ENCODE results near the gene PLD6.

The PLD6 gene

DNA sequence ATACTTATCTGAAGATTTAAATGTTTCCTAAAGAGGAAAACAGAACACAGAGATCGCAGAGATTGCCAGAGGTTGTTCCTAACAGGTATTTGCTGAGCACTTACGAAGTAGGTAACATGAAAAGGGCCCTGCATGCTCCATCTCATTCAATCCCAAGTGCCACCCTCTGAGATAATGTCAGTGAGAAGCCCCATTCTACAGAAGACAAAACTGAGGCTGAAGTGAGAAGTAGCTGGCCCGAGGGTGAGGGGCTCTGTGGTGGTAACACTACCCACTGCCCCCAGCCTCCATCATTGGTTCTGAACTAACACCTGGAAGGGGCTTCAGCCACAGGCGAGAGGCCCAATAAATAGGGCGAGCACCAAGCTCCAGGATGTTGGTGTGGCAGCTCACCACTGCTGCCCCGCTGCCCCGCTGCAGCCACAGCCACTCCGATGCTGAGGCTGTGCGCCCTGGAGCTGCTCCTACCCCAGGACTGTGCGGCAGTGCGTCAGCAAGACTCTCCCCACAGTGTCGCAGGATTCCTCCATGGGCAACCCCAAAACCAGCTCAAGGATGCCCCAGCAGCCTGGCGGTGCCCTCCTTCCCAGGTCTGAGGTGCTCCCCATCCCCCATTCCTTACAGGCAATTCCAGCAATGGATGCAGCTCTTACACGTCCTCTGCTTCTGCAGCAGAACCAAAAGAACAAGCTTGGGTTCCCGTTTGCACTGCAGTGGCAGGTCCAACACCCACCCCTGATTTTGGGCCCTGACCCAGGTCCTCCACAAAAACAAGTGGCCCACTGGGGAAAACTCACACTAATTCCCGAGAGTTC lies 20.5 kb upstream of the PLD6 start:
- DNase-seq, result no peak

DNA sequence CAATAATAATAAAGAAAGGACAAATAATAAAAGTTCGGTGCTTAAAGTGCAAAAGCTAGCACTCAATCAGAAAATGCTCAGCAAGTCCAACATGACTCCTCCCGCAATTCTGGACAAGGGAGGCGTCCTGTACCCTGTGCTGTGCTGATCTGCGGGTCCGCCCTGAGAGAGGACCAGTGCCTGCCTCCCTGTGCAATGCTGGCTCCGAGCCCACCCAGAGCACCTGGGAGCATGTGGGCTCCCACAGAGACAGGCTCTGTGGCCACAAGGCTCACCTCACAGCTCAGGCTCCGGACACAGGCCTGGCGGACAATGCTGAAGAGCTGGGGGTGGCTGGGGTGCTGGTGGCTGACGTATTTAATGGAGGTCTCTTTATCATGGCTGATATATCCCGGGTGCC lies 19.8 kb upstream of the PLD6 start:
- no peak for DNase-seq

DNA sequence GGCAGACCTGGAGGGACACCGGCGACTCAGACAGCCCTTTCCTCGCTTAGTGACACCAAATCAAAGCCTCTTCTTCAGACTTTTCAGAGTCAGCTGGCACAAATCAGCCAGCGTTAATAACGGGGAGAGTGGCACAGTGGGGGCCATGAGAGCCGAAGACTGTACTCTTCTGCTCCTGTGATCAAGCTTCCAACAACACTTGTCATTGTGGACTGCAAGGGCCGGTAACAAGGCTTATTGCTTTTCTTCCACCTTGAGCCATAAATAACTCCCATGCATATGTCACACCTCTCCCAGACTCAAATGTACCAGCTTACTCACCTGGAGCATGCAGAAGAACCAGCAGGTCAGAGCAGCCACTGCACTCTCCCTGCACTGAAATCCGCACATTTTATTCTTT lies 18.0 kb upstream of the PLD6 start:
- DNase-seq, result no peak

DNA sequence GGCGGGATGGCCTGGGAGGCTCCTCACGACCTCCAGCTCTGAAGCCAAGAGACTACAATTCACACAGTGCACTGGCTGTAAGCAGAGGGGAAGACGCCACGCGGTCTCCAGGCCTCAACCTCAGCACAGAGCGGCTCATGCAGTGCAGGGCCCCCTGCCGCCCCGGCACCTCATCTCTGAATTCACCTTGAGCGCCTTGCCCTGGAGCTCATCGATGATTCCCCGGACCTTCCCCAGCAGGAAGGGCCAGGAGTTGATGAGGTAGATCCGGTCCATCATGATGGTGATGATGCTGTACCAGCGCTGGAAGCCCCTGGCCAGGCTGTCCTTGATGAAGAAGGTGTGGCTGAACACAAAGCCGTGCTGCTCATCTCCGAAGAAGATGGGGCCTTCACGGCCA lies 17.6 kb upstream of the PLD6 start:
- DNase-seq, result no peak

DNA sequence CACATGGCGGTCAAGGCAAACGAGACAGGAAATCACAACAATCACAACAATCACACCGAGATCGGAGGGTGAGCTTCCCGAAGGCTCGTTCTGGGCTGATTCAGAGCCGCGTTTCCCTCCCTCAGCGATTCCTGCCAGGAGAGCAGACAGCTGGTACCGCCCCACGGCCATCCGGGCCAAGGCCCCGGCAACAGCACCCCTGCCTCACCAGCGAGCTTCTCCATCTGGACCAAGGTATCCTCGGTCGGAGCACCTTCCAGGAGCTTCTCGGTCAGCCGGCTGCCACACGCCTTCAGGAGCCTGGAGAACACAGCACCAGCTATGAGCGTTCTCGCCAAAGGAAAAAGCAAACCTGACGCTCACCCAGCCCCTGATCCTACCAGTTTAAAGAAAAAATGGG lies 15.2 kb upstream of the PLD6 start:
- no peak for DNase-seq

DNA sequence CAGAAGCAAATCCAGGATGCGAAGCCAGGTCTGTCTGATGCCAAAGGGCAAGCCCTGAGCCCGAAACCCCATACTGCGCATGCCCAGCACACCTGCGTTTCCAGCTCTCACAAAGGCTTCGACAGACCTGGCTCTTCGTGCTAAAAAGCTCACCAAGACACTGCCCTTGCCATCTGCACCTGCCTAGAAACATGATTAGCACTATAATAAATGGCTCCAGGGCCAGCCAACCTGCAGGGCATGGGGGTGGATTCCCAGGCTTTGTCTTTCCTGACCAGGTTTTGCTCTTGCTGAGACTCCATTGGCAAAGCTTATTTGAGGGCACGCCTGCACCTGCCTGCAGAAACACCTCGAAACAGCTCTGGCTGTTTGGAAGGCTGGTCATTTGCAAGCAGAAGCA lies 14.4 kb upstream of the PLD6 start:
- DNase-seq, result no peak

DNA sequence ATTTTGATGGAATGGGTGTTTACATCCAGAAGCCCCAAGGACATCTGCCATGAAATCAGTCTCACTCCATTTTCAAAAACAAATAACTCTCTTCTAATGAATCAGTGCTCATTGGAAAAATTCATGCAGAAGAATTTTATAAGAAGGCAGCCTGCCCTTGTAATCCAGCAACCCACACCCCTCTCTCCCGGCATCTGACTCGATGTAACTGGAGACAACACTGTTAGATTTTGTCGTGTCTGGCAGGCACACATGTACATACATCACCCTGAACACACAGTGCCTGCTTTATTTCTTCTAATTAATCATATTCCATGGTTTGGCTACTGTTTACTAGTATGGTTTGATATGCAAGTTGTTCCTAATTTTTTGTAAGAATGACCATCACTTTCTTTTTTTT lies 11.9 kb upstream of the PLD6 start:
- DNase-seq, result no peak

DNA sequence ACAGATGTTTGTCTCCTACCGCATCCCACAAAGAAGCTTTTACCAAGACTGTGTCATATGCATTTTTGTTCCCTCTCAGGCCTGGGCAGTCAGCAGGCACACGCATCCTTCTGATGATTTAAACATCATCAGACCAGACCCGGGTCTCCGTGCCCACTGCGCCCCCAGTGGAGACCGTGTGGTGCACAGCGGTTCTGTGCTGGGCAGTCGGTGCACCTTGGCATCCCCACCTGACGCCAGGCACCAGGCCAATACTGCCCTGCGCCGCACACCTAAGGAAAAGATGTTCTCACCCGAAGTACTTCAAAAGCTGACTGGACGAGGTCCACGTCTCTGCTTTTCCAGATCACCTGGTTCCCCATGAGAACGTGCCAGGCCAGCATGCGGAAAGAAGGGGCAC lies 10.6 kb upstream of the PLD6 start:
- no peak for DNase-seq

DNA sequence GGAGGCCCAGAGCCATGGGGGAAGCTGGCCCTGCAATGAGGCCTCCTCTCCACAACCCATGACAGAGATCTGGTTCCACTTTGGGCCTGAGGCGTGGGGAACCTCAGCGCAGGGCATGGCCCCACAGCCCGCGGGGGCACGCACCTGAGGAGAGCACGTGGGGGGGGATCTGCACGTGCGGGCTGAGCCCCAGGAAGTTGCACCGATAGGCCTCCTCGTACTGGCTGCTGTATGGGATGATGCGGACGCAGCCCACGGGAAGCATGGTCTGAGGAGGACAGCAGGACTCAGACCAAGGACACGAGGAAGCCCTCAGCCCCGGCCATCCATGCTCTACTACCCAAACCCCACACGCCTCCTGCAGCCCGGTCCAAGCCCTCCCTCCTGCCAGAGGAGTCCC lies 10.1 kb upstream of the PLD6 start:
- DNase-seq, result no peak

DNA sequence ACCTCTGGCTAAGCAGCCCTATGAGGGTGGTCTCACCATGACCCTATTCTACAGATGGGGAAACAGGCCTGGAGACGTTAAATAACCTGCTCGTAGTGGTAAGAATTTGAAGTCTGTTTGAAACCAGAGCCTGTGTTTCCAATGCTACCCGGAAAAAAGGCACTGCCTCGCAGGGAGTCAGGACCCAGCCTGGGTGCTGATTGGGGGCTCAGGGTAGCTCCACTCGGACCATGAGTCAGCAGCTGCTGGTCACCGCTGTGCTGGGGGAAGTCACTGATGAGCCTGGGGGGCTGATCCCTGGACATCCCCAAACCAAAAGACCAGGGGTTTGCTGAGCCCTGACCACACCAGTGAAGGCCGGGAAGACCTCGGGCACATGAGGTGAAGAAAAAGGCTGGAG lies 9.4 kb upstream of the PLD6 start:
- no peak for DNase-seq

DNA sequence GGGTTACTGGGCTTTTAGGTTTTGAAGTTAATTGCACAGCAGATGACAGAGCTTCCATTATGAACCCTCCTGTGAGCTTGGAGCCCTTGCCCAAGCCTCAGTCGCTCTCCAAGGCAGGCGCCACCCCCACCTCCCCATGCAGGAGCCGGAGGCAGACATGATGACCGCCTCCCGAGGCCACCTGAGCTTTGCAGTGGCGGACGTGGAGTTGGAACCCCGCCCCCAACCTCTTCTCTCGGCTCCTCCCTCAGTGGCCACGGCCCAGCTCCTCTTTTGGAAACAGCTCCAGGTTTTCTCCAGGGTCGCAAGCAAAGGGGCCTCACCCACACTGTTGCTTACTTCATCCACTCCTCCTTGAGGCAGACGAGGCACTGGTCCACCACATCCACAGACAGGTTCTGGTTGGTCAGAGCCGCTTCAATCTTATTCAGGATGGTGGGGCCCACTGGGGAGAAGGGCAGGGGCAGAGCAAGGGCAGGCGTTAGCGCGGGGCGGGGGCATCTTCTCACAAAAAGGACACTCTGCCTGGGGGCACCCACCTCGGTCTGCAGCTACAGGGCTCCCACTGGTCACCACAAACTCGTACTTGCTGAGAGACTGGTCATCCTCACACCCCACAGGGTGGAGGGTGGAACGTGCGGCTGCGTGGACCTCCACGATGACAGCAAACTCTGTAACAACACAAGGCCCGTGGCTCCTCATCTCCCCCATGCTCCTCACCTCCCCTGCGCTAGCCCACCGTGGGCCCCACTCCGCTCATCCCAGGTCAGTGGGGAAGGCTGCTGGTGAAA lies 8.7 kb upstream of the PLD6 start:
- DNase-seq, result no peak

DNA sequence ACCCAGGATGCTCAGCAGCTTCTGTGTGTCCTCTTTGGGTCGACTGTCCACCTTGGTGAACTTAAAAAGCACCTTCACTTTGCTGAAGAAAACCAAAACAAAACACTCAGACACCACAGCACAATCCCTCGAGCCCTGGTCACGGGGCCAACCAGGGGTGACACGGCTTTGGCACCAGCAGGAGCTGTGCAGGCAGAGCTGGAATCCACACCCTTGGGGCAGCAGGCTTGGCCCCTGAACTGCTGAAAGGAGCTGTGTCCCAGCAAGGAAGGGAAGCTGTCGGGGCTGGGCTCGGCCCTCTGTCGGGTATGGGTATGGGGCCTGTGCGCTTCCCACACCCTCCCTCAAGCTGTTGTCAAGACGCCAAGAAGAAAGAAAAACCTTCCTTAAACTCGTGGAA lies 7.6 kb upstream of the PLD6 start:
- DNase-seq, result no peak

DNA sequence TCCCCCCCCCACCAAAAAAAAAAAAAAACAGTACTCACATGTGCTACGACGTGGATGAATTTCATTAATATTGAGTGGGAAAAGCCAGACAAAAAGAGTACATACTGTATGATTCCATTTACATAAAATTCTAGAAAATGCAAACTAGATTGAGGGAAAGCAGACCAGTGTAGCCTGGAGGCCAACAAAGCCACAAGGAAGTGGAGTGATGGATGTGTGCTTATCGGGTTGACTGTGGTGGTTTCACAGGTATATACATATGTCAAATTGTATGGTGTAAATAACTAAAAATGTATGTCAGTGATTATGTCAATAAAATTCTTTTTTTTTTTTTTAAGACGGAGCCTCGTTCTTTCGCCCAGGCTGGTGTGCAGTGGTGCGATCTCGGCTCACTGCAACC lies 1.9 kb upstream of the PLD6 start:
- no peak for DNase-seq

DNA sequence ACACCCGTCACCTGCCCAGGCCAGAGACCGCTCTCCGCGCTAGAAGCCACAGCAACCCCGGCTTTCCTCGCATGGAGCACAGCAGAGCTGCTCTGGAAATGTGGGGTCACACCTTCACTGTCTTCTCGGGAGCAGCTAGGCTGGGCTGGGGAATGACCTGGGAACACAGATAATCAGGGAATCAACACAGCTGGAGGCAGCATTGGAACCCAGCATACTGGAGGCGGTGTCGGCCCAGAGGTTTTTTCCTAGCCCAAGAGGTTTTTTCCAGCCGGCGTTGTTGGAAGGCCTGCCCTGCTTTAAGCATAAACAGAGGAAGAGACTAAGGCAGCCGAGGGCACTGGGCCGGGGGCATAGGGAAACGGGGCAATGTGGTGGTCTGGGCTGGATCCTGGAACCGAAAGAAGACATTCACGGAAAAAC lies 791 bp upstream of the PLD6 start:
- no peak for DNase-seq

DNA sequence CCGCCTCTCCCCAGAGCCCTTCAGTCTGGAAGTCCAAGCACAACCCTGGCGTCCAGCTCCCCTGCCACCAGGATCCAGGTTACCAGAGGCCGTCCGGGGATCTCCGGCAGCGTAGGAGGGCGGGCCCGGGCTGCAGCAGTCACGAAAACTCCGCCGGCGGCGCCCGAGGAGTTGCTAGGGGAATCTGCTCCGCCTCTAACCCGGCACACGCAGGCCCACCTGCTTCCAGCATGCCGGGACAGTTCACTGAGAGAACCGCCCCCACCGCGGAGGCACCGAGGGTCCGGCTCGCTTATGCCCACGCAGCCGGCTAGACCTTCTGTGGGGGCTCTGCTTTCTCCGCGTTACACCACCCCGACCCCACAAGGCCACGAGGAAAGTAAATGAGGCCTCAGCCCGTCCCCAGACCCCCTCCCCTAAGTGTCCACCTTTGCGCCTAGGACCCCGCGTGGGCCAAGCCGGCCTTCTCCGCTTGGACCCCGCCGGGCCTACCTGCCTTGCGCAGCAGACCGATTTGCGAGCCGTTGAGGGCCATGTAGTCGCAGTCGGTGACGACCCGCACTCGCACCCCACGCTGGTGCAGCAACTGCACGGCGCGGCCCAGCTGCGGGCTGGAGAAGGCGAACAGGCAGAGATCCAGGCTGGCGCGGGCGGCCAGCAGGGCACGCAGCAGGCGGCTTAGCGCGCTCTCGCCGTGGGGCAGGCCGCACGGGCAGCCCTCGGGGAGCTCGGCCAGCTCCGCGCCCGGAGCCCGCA lies 587 bp downstream of the PLD6 start:
- DNase-seq, result peak; percentile 67

DNA sequence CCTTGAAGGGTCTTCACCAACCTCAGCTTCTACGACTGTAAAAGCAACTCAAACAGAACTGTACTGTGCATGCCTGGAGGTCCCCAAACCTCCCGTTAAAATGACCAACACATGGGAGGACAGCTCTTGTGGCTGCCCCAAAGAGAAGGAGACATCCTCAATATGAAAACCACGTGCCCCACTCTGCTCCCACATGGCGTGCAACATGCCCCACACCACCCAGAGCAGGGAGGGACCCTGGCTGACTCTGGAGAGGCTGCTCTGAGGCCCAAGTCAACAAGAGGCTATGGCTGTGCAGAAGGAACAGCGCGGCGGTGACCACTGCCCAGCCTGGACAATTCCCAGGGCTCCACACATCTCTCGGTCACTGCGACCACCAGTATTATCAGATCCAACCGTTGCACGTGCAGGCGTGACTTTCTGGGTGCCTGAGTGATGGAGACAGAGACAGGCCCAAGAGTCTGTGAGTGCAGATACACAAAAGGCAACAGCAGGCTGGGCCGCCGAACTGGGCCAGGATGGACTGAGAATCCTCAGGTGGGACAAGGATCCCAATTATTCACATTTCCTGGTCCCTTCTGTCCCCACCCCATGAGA lies 1.4 kb downstream of the PLD6 start:
- no peak for DNase-seq

DNA sequence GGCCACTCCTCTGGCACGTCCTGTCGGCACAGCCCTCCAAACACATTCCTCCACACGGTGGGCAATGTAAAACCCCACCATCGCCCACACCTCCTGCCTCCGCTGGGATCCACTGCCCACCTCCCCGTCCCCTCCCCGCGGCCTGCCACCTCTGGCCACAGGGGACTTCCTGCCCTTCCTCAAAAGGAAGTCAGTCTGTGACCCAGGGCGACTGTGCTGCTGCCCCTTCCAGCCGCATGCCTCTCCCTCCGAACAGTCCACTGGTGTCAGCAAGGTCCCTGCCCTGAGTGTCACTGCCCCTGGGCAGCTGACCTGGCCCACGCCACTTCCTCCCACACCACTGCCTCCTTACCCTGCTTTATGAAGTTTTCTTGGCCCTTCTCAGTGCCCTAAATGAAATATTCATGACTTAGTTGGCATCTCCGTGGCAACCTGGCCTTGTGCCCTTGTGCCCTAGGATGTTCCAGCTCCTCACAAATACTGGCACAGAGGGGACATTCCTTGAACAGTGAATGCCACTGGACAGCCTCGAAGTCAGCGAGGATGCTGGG lies 2.0 kb downstream of the PLD6 start:
- DNase-seq, result no peak

DNA sequence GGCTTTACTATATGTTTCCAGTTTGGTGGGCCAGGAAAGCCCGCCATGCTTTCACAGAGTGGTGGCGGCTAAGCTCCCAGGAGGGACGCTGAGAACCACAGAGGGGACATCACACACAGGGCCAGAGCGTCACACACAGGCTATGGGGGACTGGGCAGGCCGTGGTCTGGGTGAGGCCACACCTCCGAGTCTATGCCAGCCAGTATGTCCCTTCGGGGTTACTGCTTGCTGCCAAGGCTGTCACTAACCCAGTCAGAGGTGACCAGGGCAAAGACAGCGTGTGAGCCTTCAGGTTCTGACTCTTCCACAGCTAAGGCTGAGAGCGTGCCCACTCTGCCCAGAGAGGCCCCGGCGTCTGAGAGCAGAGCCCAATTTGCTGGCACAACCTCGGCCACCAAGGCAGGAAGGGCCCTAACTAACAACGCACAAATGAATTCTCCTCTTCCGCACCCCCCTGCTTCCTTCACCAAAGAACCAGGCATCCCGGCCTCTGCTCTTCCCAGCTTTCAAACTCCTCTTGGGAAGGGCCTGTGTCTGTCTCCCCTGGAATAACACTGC lies 2.9 kb downstream of the PLD6 start:
- DNase-seq, result no peak

DNA sequence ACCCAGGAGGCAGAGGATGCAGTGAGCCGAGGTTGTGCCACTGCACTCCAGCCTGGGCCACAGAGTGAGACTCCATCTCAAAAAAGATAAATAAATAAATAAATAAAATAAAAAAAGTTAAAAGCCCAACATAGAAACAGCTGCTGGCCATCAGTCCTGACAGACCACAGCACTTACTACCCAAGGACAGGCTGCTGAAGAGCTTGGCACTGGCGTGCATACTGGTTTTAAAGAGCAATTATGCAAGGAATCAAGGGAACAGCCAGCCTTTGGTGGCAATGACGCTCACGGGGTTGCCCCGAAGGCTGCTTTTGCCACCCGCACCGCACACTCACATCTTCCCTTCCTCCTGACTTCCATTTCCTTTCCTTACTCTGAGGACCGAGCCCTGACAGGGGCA lies 4.2 kb downstream of the PLD6 start:
- no peak for DNase-seq

DNA sequence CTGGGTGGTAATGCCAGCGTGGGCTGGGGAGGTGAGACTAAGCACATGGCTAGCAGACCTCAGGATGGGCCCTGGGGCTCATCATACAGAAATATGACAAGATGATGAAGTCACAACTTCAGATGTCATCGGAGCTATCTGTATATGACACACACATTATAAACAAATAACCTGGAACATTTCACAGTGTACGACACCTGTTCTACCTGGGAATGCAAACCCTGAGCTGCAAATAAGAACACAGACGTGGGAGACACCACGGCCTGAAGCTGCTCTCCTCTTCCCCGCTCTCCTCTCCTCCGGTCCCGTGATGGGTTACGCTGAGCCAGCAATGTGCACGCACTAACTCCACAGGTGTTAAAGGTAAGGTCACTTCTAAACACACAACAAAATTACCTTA lies 4.9 kb downstream of the PLD6 start:
- no peak for DNase-seq

DNA sequence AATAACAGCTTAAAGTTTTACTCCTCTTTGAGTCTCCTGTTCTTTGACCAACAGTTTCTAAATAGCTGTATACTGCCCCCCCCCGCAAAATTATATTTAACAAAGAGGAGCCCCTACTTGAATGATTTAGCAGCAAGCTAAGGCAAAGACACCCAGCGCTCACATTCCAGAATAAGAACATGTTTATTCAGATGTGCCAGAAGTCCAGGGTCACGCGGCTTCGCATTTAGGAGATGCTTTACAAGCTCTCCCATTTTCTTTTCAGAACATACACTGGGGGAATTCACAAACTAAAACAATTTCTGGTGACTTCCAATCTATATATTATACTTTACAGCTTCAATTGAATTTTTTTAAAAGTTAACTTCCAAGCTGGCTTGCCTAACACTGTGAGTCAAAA lies 5.3 kb downstream of the PLD6 start:
- no peak for DNase-seq

DNA sequence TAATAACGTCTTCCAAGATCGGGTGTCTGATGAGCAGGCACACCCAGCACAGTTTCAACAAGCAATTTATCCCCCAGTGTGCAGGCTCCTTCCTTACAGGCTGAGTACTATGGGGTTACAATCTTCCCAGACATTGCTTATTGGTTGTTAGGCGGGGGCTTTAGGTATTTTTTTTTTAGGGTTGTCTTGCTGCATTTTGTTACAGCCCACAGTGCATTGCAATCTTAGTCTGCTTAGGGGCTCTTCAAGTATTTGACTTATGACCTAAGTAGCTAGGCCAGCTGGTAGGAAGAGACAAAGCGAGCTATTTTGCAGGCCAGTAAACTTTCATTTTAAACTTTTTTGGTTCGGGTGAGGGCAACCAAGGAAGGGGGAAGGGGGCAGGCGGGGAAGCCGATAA lies 5.8 kb downstream of the PLD6 start:
- no peak for DNase-seq

DNA sequence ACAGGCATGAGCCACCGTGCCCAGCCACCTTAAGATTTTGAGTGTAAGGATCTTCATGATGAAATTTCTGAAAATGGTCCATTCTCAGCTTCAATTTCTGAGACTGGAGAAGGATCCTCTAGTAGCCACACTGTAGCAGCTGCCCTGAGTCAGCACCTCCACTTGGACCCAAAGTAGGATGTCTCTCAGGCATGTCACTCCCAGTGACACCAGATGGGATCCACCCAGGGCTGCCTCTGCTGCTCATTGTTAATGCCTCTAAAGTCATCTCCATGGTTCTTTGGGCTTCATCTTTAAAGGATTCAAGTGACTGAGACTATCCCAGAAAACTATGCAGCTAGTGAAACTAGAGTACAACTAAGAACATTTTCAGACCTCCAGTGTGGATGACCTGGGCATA lies 7.9 kb downstream of the PLD6 start:
- no peak for DNase-seq
